Trophoblast cell (in vitro differentiated cells and primary cell): ENCODE results near the gene CASZ1.

Experiments
- DNase-seq, 2 donors: peaks; one replicate each; pipeline ENCODE4 v3.0.0-alpha.2; 2016
- H2AFZ ChIP-seq: 2 replicates; pipeline ENCODE4 v1.6.1; 2013; ENCODE audit warnings: low read length, moderate library complexity, mild to moderate bottlenecking; ENCODE audit not compliant: insufficient read depth, poor library complexity
- H2AK5ac ChIP-seq: 2 replicates; pipeline ENCODE4 v1.6.1; 2013; ENCODE audit warnings: mild to moderate bottlenecking, low read length
- H2BK120ac ChIP-seq: 2 replicates; pipeline ENCODE4 v1.6.1; 2013; ENCODE audit warnings: low read length, mild to moderate bottlenecking, moderate library complexity; ENCODE audit not compliant: insufficient read depth, poor library complexity
- H2BK12ac ChIP-seq: 2 replicates; pipeline ENCODE4 v1.6.1; 2013; ENCODE audit warnings: mild to moderate bottlenecking, low read length, moderate library complexity
- H2BK5ac ChIP-seq: 2 replicates; pipeline ENCODE4 v1.6.1; 2013; ENCODE audit warnings: low read length, low read depth, moderate library complexity, mild to moderate bottlenecking; ENCODE audit not compliant: poor library complexity
- H3K14ac ChIP-seq: 2 replicates; pipeline ENCODE4 v1.6.1; 2013; ENCODE audit warnings: mild to moderate bottlenecking, low read length
- H3K18ac ChIP-seq: 2 replicates; pipeline ENCODE4 v1.6.1; 2013; ENCODE audit warnings: mild to moderate bottlenecking, low read length
- H3K23ac ChIP-seq: 2 replicates; pipeline ENCODE4 v1.6.1; 2013; ENCODE audit warnings: low read length
- H3K27ac ChIP-seq: 2 replicates; pipeline ENCODE4 v1.5.1; 2013; ENCODE audit warnings: low read depth, mild to moderate bottlenecking, inconsistent platforms, low read length, moderate library complexity
- H3K27me3 ChIP-seq: 2 replicates; pipeline ENCODE4 v1.6.1; 2013; ENCODE audit warnings: inconsistent platforms, mild to moderate bottlenecking, low read length, moderate library complexity; ENCODE audit not compliant: insufficient read depth
- H3K36me3 ChIP-seq, 2 experiments: 1 replicate in 1 of 2; 2 replicates in 1 of 2; pipeline ENCODE4 v1.6.1; 2013; ENCODE audit warnings: low read length in 2 of 2, mild to moderate bottlenecking in 2 of 2, moderate library complexity in 1 of 2; ENCODE audit not compliant: insufficient read depth in 2 of 2, control insufficient read depth in 1 of 2
- H3K4ac ChIP-seq: 2 replicates; pipeline ENCODE4 v1.6.1; 2013; ENCODE audit warnings: low read depth, mild to moderate bottlenecking, low read length, moderate library complexity
- H3K4me1 ChIP-seq, 2 experiments: 1 replicate in 1 of 2; 2 replicates in 1 of 2; pipeline ENCODE4 v1.6.1; 2013; ENCODE audit warnings: low read length in 2 of 2, mild to moderate bottlenecking in 2 of 2, moderate library complexity in 1 of 2; ENCODE audit not compliant: insufficient read depth in 2 of 2, control insufficient read depth in 1 of 2
- H3K4me2 ChIP-seq: 2 replicates; pipeline ENCODE4 v1.6.1; 2013; ENCODE audit warnings: inconsistent platforms, mild to moderate bottlenecking, low read length, moderate library complexity
- H3K4me3 ChIP-seq: 2 replicates; pipeline ENCODE4 v1.5.1; 2013; ENCODE audit warnings: mild to moderate bottlenecking, low read depth, low read length, inconsistent platforms
- H3K79me1 ChIP-seq: one replicate; pipeline ENCODE4 v1.6.1; 2013; ENCODE audit warnings: low read length
- H3K79me2 ChIP-seq: 2 replicates; pipeline ENCODE4 v1.6.1; 2013; ENCODE audit warnings: low read length, mild to moderate bottlenecking; ENCODE audit not compliant: control insufficient read depth, insufficient read depth, poor library complexity
- H3K9ac ChIP-seq: 2 replicates; pipeline ENCODE4 v1.6.1; 2013; ENCODE audit warnings: mild to moderate bottlenecking, low read length
- H3K9me3 ChIP-seq: 2 replicates; pipeline ENCODE4 v1.6.1; 2013; ENCODE audit warnings: low read depth, mild to moderate bottlenecking, control low read depth, inconsistent platforms, low read length; ENCODE audit not compliant: insufficient read depth
- H4K12ac ChIP-seq: 2 replicates; pipeline ENCODE4 v1.6.1; 2013; ENCODE audit warnings: low read depth, mild to moderate bottlenecking, low read length, moderate library complexity
- H4K8ac ChIP-seq: 2 replicates; pipeline ENCODE4 v1.6.1; 2013; ENCODE audit warnings: low read depth, mild to moderate bottlenecking, low read length, moderate library complexity
- H4K91ac ChIP-seq: one replicate; pipeline ENCODE4 v1.6.1; 2013; ENCODE audit warnings: low read depth, mild to moderate bottlenecking, low read length, moderate library complexity
- WGBS: extraction: QIAGEN DNeasy Blood & Tissue Kit; methylation state at CpG from one replicate; pipeline ENCODE4 v1.1.7; 2013; ENCODE audit warnings: missing lambda C conversion rate; ENCODE audit not compliant: insufficient read length, insufficient coverage; ENCODE audit errors: extremely low coverage; 5-methylcytosine and 5-hydroxymethylcytosine counted together

The CASZ1 gene

GRCh38 chr1:10745383-10745782 lies 51.1 kb downstream of the CASZ1 start:
- no peak overlapping the region for H4K12ac ChIP-seq
- H2AK5ac ChIP-seq = no peak overlapping the region
- H3K79me1 ChIP-seq = no peaks in the 10 kb centered on the region
- no peak overlapping the region for H3K4me2 ChIP-seq
- no peak overlapping the region for H3K4me3 ChIP-seq
- H2BK5ac ChIP-seq = no peak overlapping the region
- no peak overlapping the region for H3K18ac ChIP-seq
- no peaks in the 10 kb centered on the region for H3K4me1 ChIP-seq
- H2BK120ac ChIP-seq = no peak overlapping the region
- H2BK12ac ChIP-seq = no peak overlapping the region
- H3K14ac ChIP-seq = no peak overlapping the region
- H4K91ac ChIP-seq = no peak overlapping the region
- no peak overlapping the region for H3K9ac ChIP-seq
- no peak overlapping the region for H3K4ac ChIP-seq
- H3K9me3 ChIP-seq = no peaks in the 10 kb centered on the region
- H4K8ac ChIP-seq = no peak overlapping the region
- H3K23ac ChIP-seq = no peak overlapping the region
- no peak for DNase-seq
- no peaks in the 10 kb centered on the region for H3K36me3 ChIP-seq
- H3K79me2 ChIP-seq = no peaks in the 10 kb centered on the region
- H2AFZ ChIP-seq = no peak overlapping the region
- no peak overlapping the region for H3K27ac ChIP-seq
- no peaks in the 10 kb centered on the region for H3K27me3 ChIP-seq
- no CpG with 5 or more reads among the region's 6 CpGs for WGBS

GRCh38 chr1:10744654-10745238 lies 51.7 kb downstream of the CASZ1 start:
- no CpG with 5 or more reads among the region's 18 CpGs for WGBS
- H3K9ac ChIP-seq = no peak overlapping the region
- no peak overlapping the region for H2BK12ac ChIP-seq

GRCh38 chr1:10744029-10744428 lies 52.4 kb downstream of the CASZ1 start:
- H3K36me3 ChIP-seq = no peaks in the 10 kb centered on the region
- no peak overlapping the region for H3K4ac ChIP-seq
- H3K18ac ChIP-seq = no peak overlapping the region
- H4K8ac ChIP-seq = no peak overlapping the region
- H3K9me3 ChIP-seq = no peaks in the 10 kb centered on the region
- no peak overlapping the region for H2AFZ ChIP-seq
- no peaks in the 10 kb centered on the region for H3K4me1 ChIP-seq
- H4K91ac ChIP-seq = no peak overlapping the region
- H2BK5ac ChIP-seq = no peak overlapping the region
- H4K12ac ChIP-seq = no peak overlapping the region
- H3K4me2 ChIP-seq = no peak overlapping the region
- H3K4me3 ChIP-seq = no peak overlapping the region
- H3K23ac ChIP-seq = no peak overlapping the region
- no peak overlapping the region for H3K9ac ChIP-seq
- no peak overlapping the region for H2BK120ac ChIP-seq
- no peak for DNase-seq
- H3K79me1 ChIP-seq = no peaks in the 10 kb centered on the region
- no peak overlapping the region for H3K27ac ChIP-seq
- H3K14ac ChIP-seq = no peak overlapping the region
- H2AK5ac ChIP-seq = no peak overlapping the region
- H3K79me2 ChIP-seq = no peaks in the 10 kb centered on the region
- no CpG with 5 or more reads among the region's 11 CpGs for WGBS
- no peaks in the 10 kb centered on the region for H3K27me3 ChIP-seq
- no peak overlapping the region for H2BK12ac ChIP-seq

More at GRCh38 chr1:10744654-10745238, 51.7 kb downstream of the CASZ1 start:
- no peak overlapping the region for H2AFZ ChIP-seq
- H4K8ac ChIP-seq = no peak overlapping the region
- no peak overlapping the region for H4K12ac ChIP-seq
- no peak overlapping the region for H3K14ac ChIP-seq
- no peak overlapping the region for H2BK120ac ChIP-seq
- no peak overlapping the region for H2BK5ac ChIP-seq
- no peaks in the 10 kb centered on the region for H3K4me1 ChIP-seq
- H3K27me3 ChIP-seq = no peaks in the 10 kb centered on the region
- no peak overlapping the region for H2AK5ac ChIP-seq
- H3K27ac ChIP-seq = no peak overlapping the region
- H3K79me1 ChIP-seq = no peaks in the 10 kb centered on the region
- no peak overlapping the region for H3K4ac ChIP-seq
- no peak overlapping the region for H3K4me3 ChIP-seq
- H3K79me2 ChIP-seq = no peaks in the 10 kb centered on the region
- H3K36me3 ChIP-seq = no peaks in the 10 kb centered on the region
- H3K18ac ChIP-seq = no peak overlapping the region
- no peak overlapping the region for H4K91ac ChIP-seq
- H3K4me2 ChIP-seq = no peak overlapping the region
- no peak for DNase-seq
- H3K23ac ChIP-seq = no peak overlapping the region
- no peaks in the 10 kb centered on the region for H3K9me3 ChIP-seq

GRCh38 chr1:10741696-10742095 lies 54.8 kb downstream of the CASZ1 start:
- no peak overlapping the region for H2BK5ac ChIP-seq
- H2BK12ac ChIP-seq = no peak overlapping the region
- no peak overlapping the region for H4K12ac ChIP-seq
- no peak overlapping the region for H4K8ac ChIP-seq
- H3K18ac ChIP-seq = no peak overlapping the region
- no peaks in the 10 kb centered on the region for H3K4me1 ChIP-seq
- no peak overlapping the region for H3K23ac ChIP-seq
- WGBS = no CpG with 5 or more reads among the region's 13 CpGs
- no peak overlapping the region for H2BK120ac ChIP-seq
- no peak overlapping the region for H3K4ac ChIP-seq
- DNase-seq = no peak
- H2AFZ ChIP-seq = no peak overlapping the region
- no peak overlapping the region for H2AK5ac ChIP-seq
- H3K36me3 ChIP-seq = no peaks in the 10 kb centered on the region
- no peak overlapping the region for H4K91ac ChIP-seq
- H3K9me3 ChIP-seq = no peaks in the 10 kb centered on the region
- H3K79me2 ChIP-seq = no peaks in the 10 kb centered on the region
- H3K79me1 ChIP-seq = no peaks in the 10 kb centered on the region
- H3K4me3 ChIP-seq = no peak overlapping the region
- H3K14ac ChIP-seq = no peak overlapping the region
- H3K27ac ChIP-seq = no peak overlapping the region
- H3K27me3 ChIP-seq = no peaks in the 10 kb centered on the region
- H3K4me2 ChIP-seq = no peak overlapping the region
- H3K9ac ChIP-seq = no peak overlapping the region
